H1 (cell line): Measurements from ENCODE around the gene C1orf21. TPM values are rescaled to one million over a fixed set of nuclear protein-coding genes. Genes with fewer than 3 reads are reported as not detected.

Experiments used
- CTCF ChIA-PET: fragments of 300-600 bp; sonication (Branson Sonifier 250); formaldehyde crosslinking; loops from one replicate; lab custom pipeline; 2021; ENCODE audit not compliant: partially characterized antibody; lab: Charles Lee
- POLR2A ChIA-PET: fragments of 300-600 bp; sonication (Branson Sonifier 250); formaldehyde crosslinking; loops from one replicate; lab custom pipeline; 2021; ENCODE audit warnings: inconsistent platforms; ENCODE audit not compliant: partially characterized antibody; lab: Charles Lee
- DNase-seq, 2 experiments: peaks; one replicate each; pipeline versions ENCODE4 v3.0.0 to v3.0.0-alpha.2; 2010 to 2022; ENCODE audit warnings: low spot score in 2 of 2, low read depth in 1 of 2, mixed read lengths in 1 of 2
- FAIRE-seq: peaks from 2 replicates; lab custom pipeline; 2011; peaks lifted over from hg19 to GRCh38; lab: Jason Lieb, UNC
- H2AFZ ChIP-seq: 2 replicates; pipeline ENCODE4 v1.8.1; 2012; ENCODE audit warnings: low read length, inconsistent platforms
- H2AK5ac ChIP-seq: 2 replicates; pipeline ENCODE4 v1.6.1; 2013; ENCODE audit warnings: low read depth, low read length
- H2BK120ac ChIP-seq: replicated peaks from 2 replicates; pipeline ENCODE3; 2013; ENCODE audit warnings: low read depth, low read length, inconsistent platforms
- H2BK12ac ChIP-seq: 2 replicates; pipeline ENCODE4 v1.6.1; 2013; ENCODE audit warnings: low read depth, low read length
- H2BK15ac ChIP-seq: 2 replicates; pipeline ENCODE4 v1.6.1; 2013; ENCODE audit warnings: low read length
- H2BK20ac ChIP-seq: 2 replicates; pipeline ENCODE4 v1.6.1; 2013; ENCODE audit warnings: low read length
- H2BK5ac ChIP-seq: 2 replicates; pipeline ENCODE4 v1.6.1; 2013; ENCODE audit warnings: low read depth, low read length
- H3K14ac ChIP-seq: 2 replicates; pipeline ENCODE4 v1.6.1; 2013; ENCODE audit warnings: inconsistent platforms; ENCODE audit not compliant: insufficient read length
- H3K18ac ChIP-seq: 2 replicates; pipeline ENCODE4 v1.6.1; 2013; ENCODE audit warnings: low read length; ENCODE audit errors: extremely low read depth
- H3K23ac ChIP-seq: 2 replicates; pipeline ENCODE4 v1.6.1; 2013; ENCODE audit warnings: inconsistent platforms; ENCODE audit not compliant: insufficient read length
- H3K23me2 ChIP-seq: 2 replicates; pipeline ENCODE4 v1.6.1; 2013; ENCODE audit warnings: low read depth, low read length
- H3K27ac ChIP-seq: 2 replicates; pipeline ENCODE4 v1.6.1; 2011; ENCODE audit warnings: low read depth, low read length, inconsistent platforms
- H3K27me3 ChIP-seq, 4 experiments: replicated peaks in 1 of 4; 1 replicate in 1 of 4; 2 replicates in 3 of 4; pipeline versions ENCODE4 v1.6.1 to v1.8.1; 2011 to 2013; ENCODE audit warnings: low read length in 3 of 4, mild to moderate bottlenecking in 3 of 4, inconsistent platforms in 2 of 4, mixed read lengths in 2 of 4, moderate library complexity in 1 of 4; ENCODE audit not compliant: control insufficient read depth in 3 of 4, insufficient read depth in 3 of 4; ENCODE audit errors: extremely low read depth in 1 of 4
- H3K36me3 ChIP-seq, 4 experiments: 2 replicates each; pipeline versions ENCODE4 v1.6.1 to v1.8.1; 2011 to 2013; ENCODE audit warnings: mild to moderate bottlenecking in 4 of 4, low read length in 3 of 4, moderate library complexity in 2 of 4, control low read depth in 1 of 4, inconsistent platforms in 1 of 4; ENCODE audit not compliant: insufficient read depth in 4 of 4, control insufficient read depth in 2 of 4
- H3K4ac ChIP-seq: replicated peaks from 2 replicates; pipeline ENCODE3; 2013; ENCODE audit warnings: low read length, low read depth, mixed read lengths, inconsistent platforms; ENCODE audit not compliant: insufficient read length
- H3K4me1 ChIP-seq, 4 experiments: replicated peaks in 1 of 4; 1 replicate in 1 of 4; 2 replicates in 3 of 4; pipeline versions ENCODE4 v1.6.1 to v1.8.1; 2011 to 2013; ENCODE audit warnings: low read length in 3 of 4, inconsistent platforms in 2 of 4, mixed read lengths in 1 of 4; ENCODE audit not compliant: insufficient read depth in 4 of 4, control insufficient read depth in 3 of 4
- H3K4me2 ChIP-seq, 2 experiments: 2 replicates each; pipeline versions ENCODE4 v1.6.1 to v1.8.1; 2011 to 2013; ENCODE audit warnings: low read depth in 2 of 2, low read length in 2 of 2, control low read depth in 1 of 2, inconsistent platforms in 1 of 2, mild to moderate bottlenecking in 1 of 2; ENCODE audit not compliant: insufficient read depth in 1 of 2
- H3K4me3 ChIP-seq, 4 experiments: fragments of 200-600, 300-600 bp in 1 of 4; sonication (generic), shearing (Covaris generic), sonication (Bioruptor Twin) in 1 of 4; 2 replicates each; pipeline versions ENCODE4 v1.5.1 to v1.8.1; 2011 to 2016; ENCODE audit warnings: low read length in 4 of 4, low read depth in 3 of 4, control low read depth in 2 of 4, inconsistent platforms in 2 of 4, mild to moderate bottlenecking in 2 of 4, mixed read lengths in 1 of 4, moderate library complexity in 1 of 4; ENCODE audit not compliant: insufficient read depth in 2 of 4; ENCODE audit errors: extremely low read depth in 1 of 4
- H3K56ac ChIP-seq: replicated peaks from 2 replicates; pipeline ENCODE3; 2013; ENCODE audit warnings: low read depth, mild to moderate bottlenecking, mixed read lengths, low read length, inconsistent platforms; ENCODE audit not compliant: insufficient read length
- H3K79me1 ChIP-seq: 2 replicates; pipeline ENCODE4 v1.6.1; 2013; ENCODE audit warnings: low read depth, low read length, control low read depth
- H3K79me2 ChIP-seq, 2 experiments: 2 replicates each; pipeline versions ENCODE4 v1.6.1 to v1.8.1; 2012 to 2013; ENCODE audit warnings: low read length in 2 of 2, mild to moderate bottlenecking in 2 of 2, inconsistent platforms in 1 of 2; ENCODE audit not compliant: insufficient read depth in 2 of 2, control insufficient read depth in 1 of 2
- H3K9ac ChIP-seq, 4 experiments: replicated peaks in 1 of 4; 1 replicate in 1 of 4; 2 replicates in 3 of 4; pipeline versions ENCODE4 v1.6.1 to v1.8.1; 2011 to 2013; ENCODE audit warnings: low read depth in 3 of 4, low read length in 3 of 4, control low read depth in 2 of 4, mild to moderate bottlenecking in 2 of 4, moderate library complexity in 2 of 4, inconsistent platforms in 1 of 4; ENCODE audit errors: extremely low read depth in 1 of 4
- H3K9me3 ChIP-seq, 2 experiments: 2 replicates each; pipeline versions ENCODE4 v1.6.1 to v1.8.1; 2012 to 2013; ENCODE audit warnings: mild to moderate bottlenecking in 2 of 2, moderate library complexity in 2 of 2, control low read depth in 1 of 2, inconsistent platforms in 1 of 2, low read depth in 1 of 2, low read length in 1 of 2, mixed read lengths in 1 of 2; ENCODE audit not compliant: insufficient read depth in 2 of 2
- H4K20me1 ChIP-seq, 2 experiments: replicated peaks in 1 of 2; 2 replicates each; pipeline versions ENCODE3 to v1.8.1; 2011 to 2013; ENCODE audit warnings: inconsistent platforms in 2 of 2, low read length in 2 of 2, mild to moderate bottlenecking in 1 of 2; ENCODE audit not compliant: insufficient read depth in 2 of 2, control insufficient read depth in 1 of 2
- H4K5ac ChIP-seq: 2 replicates; pipeline ENCODE4 v1.6.1; 2013; ENCODE audit warnings: low read length, low read depth, mixed read lengths, inconsistent platforms; ENCODE audit not compliant: insufficient read length
- H4K8ac ChIP-seq: 2 replicates; pipeline ENCODE4 v1.8.0; 2013; ENCODE audit warnings: mild to moderate bottlenecking, moderate library complexity, low read length, inconsistent platforms; ENCODE audit not compliant: insufficient read depth; ENCODE audit errors: extremely low read depth
- H4K91ac ChIP-seq: replicated peaks from 2 replicates; pipeline ENCODE3; 2013; ENCODE audit warnings: low read length, mixed read lengths, inconsistent platforms; ENCODE audit not compliant: insufficient read length
- EP300 ChIP-seq, 2 experiments: IDR thresholded peaks; 1 replicate in 1 of 2; 2 replicates in 1 of 2; pipeline ENCODE4 v1.6.1; 2011 to 2012; ENCODE audit warnings: low read depth in 2 of 2, low read length in 2 of 2, mild to moderate bottlenecking in 2 of 2, borderline replicate concordance in 1 of 2, inconsistent platforms in 1 of 2, moderate library complexity in 1 of 2
- WGBS, 2 experiments: shearing (Covaris generic) in 1 of 2; methylation state at CpG; one replicate each; pipeline versions ENCODE4 v1.1.6 to v1.1.7; 2013 to 2015; ENCODE audit warnings: low lambda C conversion rate in 2 of 2, mixed read lengths in 2 of 2, inconsistent platforms in 1 of 2, low coverage in 1 of 2, missing lambda C conversion rate in 1 of 2; ENCODE audit not compliant: insufficient replicate concordance in 2 of 2, insufficient coverage in 1 of 2, insufficient read length in 1 of 2; ENCODE audit errors: extremely low coverage in 1 of 2, missing lambda C conversion rate in 1 of 2; 5-methylcytosine and 5-hydroxymethylcytosine counted together
- polyA plus RNA-seq, 7 experiments: library from polyadenylated mRNA; depleted of rRNA in 3 of 7; stranded (reverse) in 5 of 7; unstranded in 2 of 7; fragments of >200 nt in 5 of 7; fragments of 200-250 nt in 2 of 7; gene quantifications; 1 replicate in 5 of 7; 2 replicates in 1 of 7; 4 replicates in 1 of 7; pipeline versions ENCODE4 v1.2.1 to v1.2.3, GENCODE V29; 2011 to 2013; ENCODE audit warnings: missing spikeins in 2 of 7, mixed read lengths in 2 of 7
- total RNA-seq: library from RNA; stranded (reverse); fragmentation: NEBNext Ultra II Directional; extraction: Animal tissue kit (Norgen Biotek cat#: 25700); gene quantifications from 2 replicates; pipeline ENCODE4 v1.2.1, GENCODE V29; 2021

The C1orf21 gene
- total and polyA plus RNA-seq, 2 of the 8 experiments (the other 6 are each of a cell fraction or from before 2014, with no cell fraction given) = 16.6 to 51.0 TPM

GRCh38 chr1:184535191-184535970, 148.6 kb downstream of the C1orf21 start:
- no peak overlapping the region for H2AFZ ChIP-seq
- H3K36me3 ChIP-seq = peaks cover 0 to 12% (median 1%) of the 10 kb centered on the region in 4 experiments; a peak in 4 of 8 replicates
- H3K18ac ChIP-seq = no peak overlapping the region
- H3K79me1 ChIP-seq = peaks cover 2% of the 10 kb centered on the region; the same call in 1 of the 2 replicates
- ChIA-PET POLR2A (interaction anchor here (1.3 kb wide), 1 partner anchor 9 kb away, joined by 3 read pairs; no protein-coding TSS in a partner anchor), CTCF (interaction anchor here (0.9 to 1.8 kb wide), 2 partner anchors 128 to 157 kb away, joined by 3 to 5 read pairs; no protein-coding TSS in a partner anchor)
- 92% methylated on average over 5 of the region's 5 CpGs; no CpG with 5 or more reads in 1 of the 2 experiments for WGBS, 2 experiments
- no peak overlapping the region for H3K4ac ChIP-seq
- no peak overlapping the region for H2BK120ac ChIP-seq
- H3K4me2 ChIP-seq = no peak overlapping the region
- H2BK12ac ChIP-seq = no peak overlapping the region
- H3K23ac ChIP-seq = no peak overlapping the region
- H3K27me3 ChIP-seq = no peaks in the 10 kb centered on the region
- H4K20me1 ChIP-seq = no peaks in the 10 kb centered on the region
- no peak overlapping the region for H4K8ac ChIP-seq
- no peak for DNase-seq
- H2BK15ac ChIP-seq = no peak overlapping the region
- H2BK5ac ChIP-seq = no peak overlapping the region
- no peak overlapping the region for H4K5ac ChIP-seq
- H3K4me3 ChIP-seq = no peak overlapping the region
- no peaks in the 10 kb centered on the region; a peak in 1 of 4 replicates for H3K79me2 ChIP-seq
- H3K23me2 ChIP-seq = no peaks in the 10 kb centered on the region
- no peak overlapping the region for H3K14ac ChIP-seq
- H4K91ac ChIP-seq = no peak overlapping the region
- 0 out of 7 replicates have a peak, but pooled peaks cover 0 to 2% (median 0%) of the 10 kb centered on the region in 4 experiments for H3K4me1 ChIP-seq
- H2BK20ac ChIP-seq = no peak overlapping the region
- TF ChIP-seq EP300 (IDR thresholded peaks at IDR 0.05; ENCODE audit: borderline replicate concordance in 1 of 2, low read depth in 2 of 2, low read length in 2 of 2) = no peak
- TF ChIP-seq, all 59 proteins: peak for 0
- H3K27ac ChIP-seq = no peak overlapping the region
- no peak overlapping the region for H2AK5ac ChIP-seq
- no peak overlapping the region for H3K9ac ChIP-seq
- peaks cover 0 to 4% of the 10 kb centered on the region in 2 experiments; a peak in 1 of 4 replicates for H3K9me3 ChIP-seq
- no peak overlapping the region for H3K56ac ChIP-seq
- no peak for FAIRE-seq
